HepG2 (cell line): ENCODE data around the gene SLC19A1. TPM values are rescaled to one million over a fixed set of nuclear protein-coding genes. Genes with fewer than 3 reads are reported as not detected.

Source experiments
- AGO1 ChIP-seq: fragments of 200-400 bp; formaldehyde crosslinking; IDR thresholded peaks from 2 replicates; pipeline ENCODE4 v1.6.1; 2017; ENCODE audit warnings: mild to moderate bottlenecking, low read depth, low read length, moderate library complexity; ENCODE audit not compliant: poor library complexity, severe bottlenecking
- ARID3A ChIP-seq: IDR thresholded peaks from 2 replicates; pipeline ENCODE4 v1.6.1; 2012; ENCODE audit warnings: low read depth, low read length, improper control_type of control experiment
- CEBPG ChIP-seq: IDR thresholded peaks from 2 replicates; pipeline ENCODE4 v1.6.1; 2016
- HMG20A ChIP-seq: IDR thresholded peaks from 2 replicates; pipeline ENCODE4 v1.6.1; 2016; ENCODE audit warnings: borderline replicate concordance
- HNRNPK ChIP-seq: fragments of 200-400 bp; formaldehyde crosslinking; IDR thresholded peaks from 2 replicates; pipeline ENCODE4 v1.6.1; 2018; ENCODE audit warnings: low read length, low read depth, moderate library complexity, mild to moderate bottlenecking; ENCODE audit not compliant: poor library complexity, severe bottlenecking
- IKZF5 ChIP-seq: IDR thresholded peaks from 2 replicates; pipeline ENCODE4 v1.6.1; 2018; ENCODE audit warnings: missing genetic modification reagents, mild to moderate bottlenecking, missing compliant biosample characterization
- KMT2B ChIP-seq: IDR thresholded peaks from 2 replicates; pipeline ENCODE4 v1.6.1; 2016; ENCODE audit warnings: missing genetic modification reagents, missing compliant biosample characterization
- MTF1 ChIP-seq: sonication (generic); formaldehyde crosslinking; IDR thresholded peaks from 2 replicates; pipeline ENCODE4 v1.5.0; 2020; ENCODE audit warnings: missing genetic modification reagents
- NCOA2 ChIP-seq: sonication (generic); formaldehyde crosslinking; IDR thresholded peaks from 2 replicates; pipeline ENCODE4 v1.8.0; 2022; ENCODE audit warnings: inconsistent platforms
- NFE2L1 ChIP-seq: sonication (generic); formaldehyde crosslinking; IDR thresholded peaks from 2 replicates; pipeline ENCODE4 v1.4.0; 2020; ENCODE audit warnings: missing genetic modification reagents, mild to moderate bottlenecking, borderline replicate concordance
- NRL ChIP-seq: sonication (generic); formaldehyde crosslinking; IDR thresholded peaks from 2 replicates; pipeline ENCODE4 v1.5.0; 2020; ENCODE audit warnings: missing genetic modification reagents, mild to moderate bottlenecking, moderate library complexity, borderline replicate concordance
- RERE ChIP-seq: IDR thresholded peaks from 2 replicates; pipeline ENCODE4 v1.6.1; 2016; ENCODE audit warnings: low read depth, missing genetic modification reagents, missing compliant biosample characterization
- SMARCC2 ChIP-seq: fragments of 450-650 bp; IDR thresholded peaks from 2 replicates; pipeline ENCODE4 v1.6.1; 2017; ENCODE audit warnings: antibody characterized with exemption, mild to moderate bottlenecking
- TRIM24 ChIP-seq: sonication (generic); formaldehyde crosslinking; IDR thresholded peaks from 2 replicates; pipeline ENCODE4 v1.8.0; 2022; ENCODE audit warnings: mild to moderate bottlenecking, missing genetic modification reagents
- ZBTB38 ChIP-seq: sonication (generic); formaldehyde crosslinking; IDR thresholded peaks from 2 replicates; pipeline ENCODE4 v1.5.1; 2020; ENCODE audit warnings: mild to moderate bottlenecking, missing genetic modification reagents
- ZBTB42 ChIP-seq: sonication (generic); formaldehyde crosslinking; IDR thresholded peaks from 2 replicates; pipeline ENCODE4 v1.5.0; 2020; ENCODE audit warnings: mild to moderate bottlenecking, missing genetic modification reagents
- ZFAT ChIP-seq: sonication (generic); formaldehyde crosslinking; conservative IDR thresholded peaks from 2 replicates; pipeline ENCODE4 v1.8.1; 2023; ENCODE audit warnings: missing genetic modification reagents, inconsistent platforms
- ZNF136 ChIP-seq: sonication (generic); formaldehyde crosslinking; IDR thresholded peaks from 2 replicates; pipeline ENCODE4 v1.8.1; 2022; ENCODE audit warnings: low read depth, mild to moderate bottlenecking, moderate library complexity, missing genetic modification reagents
- ZNF180 ChIP-seq: sonication (generic); formaldehyde crosslinking; IDR thresholded peaks from 2 replicates; pipeline ENCODE4 v1.4.0; 2020; ENCODE audit warnings: low read depth, missing genetic modification reagents, borderline replicate concordance
- ZNF20 ChIP-seq: sonication (generic); formaldehyde crosslinking; IDR thresholded peaks from 2 replicates; pipeline ENCODE4 v1.4.0; 2020; ENCODE audit warnings: mild to moderate bottlenecking, moderate library complexity, missing genetic modification reagents
- ZNF383 ChIP-seq: sonication (generic); formaldehyde crosslinking; IDR thresholded peaks from 2 replicates; pipeline ENCODE4 v1.4.0; 2020; ENCODE audit warnings: missing genetic modification reagents, mild to moderate bottlenecking, borderline replicate concordance
- ZNF501 ChIP-seq: sonication (generic); formaldehyde crosslinking; IDR thresholded peaks from 2 replicates; pipeline ENCODE4 v1.5.1; 2020; ENCODE audit warnings: mild to moderate bottlenecking, moderate library complexity, missing genetic modification reagents
- ZNF83 ChIP-seq: sonication (generic); formaldehyde crosslinking; IDR thresholded peaks from 2 replicates; pipeline ENCODE4 v1.4.0; 2020; ENCODE audit warnings: missing genetic modification reagents, mild to moderate bottlenecking, borderline replicate concordance
- polyA plus RNA-seq, 8 experiments: library from polyadenylated mRNA; depleted of rRNA in 3 of 8; stranded (reverse) in 7 of 8; unstranded in 1 of 8; fragments of >200 nt; fragmentation: Illumina TruSeq in 4 of 8; extraction: Trizol in 4 of 8; gene quantifications; 2 replicates each; pipeline versions ENCODE4 v1.2.1 to v1.2.3, GENCODE V29; 2011 to 2016; ENCODE audit warnings: low read depth in 4 of 8, missing spikeins in 1 of 8, mixed read lengths in 1 of 8; ENCODE audit not compliant: insufficient read depth in 1 of 8
- total RNA-seq, 5 experiments: library from RNA; depleted of rRNA; stranded (reverse); fragments of >200 nt; fragmentation: Illumina TruSeq; extraction: Trizol; gene quantifications; 2 replicates each; pipeline ENCODE4 v1.2.3, GENCODE V29; 2016; ENCODE audit warnings: low read depth in 1 of 5

The SLC19A1 gene
- total and polyA plus RNA-seq, 2 of the 13 experiments (the other 11 are each of a cell fraction or from before 2014, with no cell fraction given): 21.8 to 23.0 TPM

GRCh38 chr21:45471525-45472221 lies 70.6 kb downstream of the SLC19A1 start (continued):
- TF ChIP-seq HMG20A: peak; percentile 81; the same call in 1 of the 2 replicates
- 0 out of 2 replicates have a peak, but pooled peaks have one; percentile 82 for TF ChIP-seq ZNF20 (CRISPR knock-in tag)
- TF ChIP-seq ZNF83 (CRISPR knock-in tag): peak; percentile 44; the same call in 1 of the 2 replicates
- TF ChIP-seq ARID3A: no peak
- TF ChIP-seq TRIM24 (CRISPR knock-in tag): 0 out of 2 replicates have a peak, but pooled peaks have one; percentile 39
- TF ChIP-seq ZNF501 (CRISPR knock-in tag): no peak
- no peak for TF ChIP-seq ZNF383
- no peak for TF ChIP-seq MTF1 (CRISPR knock-in tag)
- peak; percentile 88 for TF ChIP-seq CEBPG (CRISPR knock-in tag)
- TF ChIP-seq ZBTB38 (CRISPR knock-in tag): no peak; the same call in 1 of the 2 replicates
- TF ChIP-seq NFE2L1: no peak
- peak; percentile 99 for TF ChIP-seq ZBTB42 (CRISPR knock-in tag)
- peak; percentile 97 for TF ChIP-seq NCOA2
- no peak for TF ChIP-seq ZNF136 (CRISPR knock-in tag)
- TF ChIP-seq ZNF180: no peak
- TF ChIP-seq HNRNPK: no peak
- no peak for TF ChIP-seq RERE (CRISPR knock-in tag)
- TF ChIP-seq NRL (CRISPR knock-in tag): no peak
- TF ChIP-seq IKZF5 (CRISPR knock-in tag): peak; percentile 90
- TF ChIP-seq SMARCC2: no peak
- TF ChIP-seq ZFAT (CRISPR knock-in tag): no peak
- peak; percentile 60; the same call in 1 of the 2 replicates for TF ChIP-seq KMT2B (CRISPR knock-in tag)
- TF ChIP-seq AGO1: peak; percentile 43
